Stimulated activated CD4-positive, alpha-beta T cell treated with anti-CD3 and anti-CD28 coated beads, TNF-alpha, amount 100 ng/mL, for 1 hour (primary cell): ENCODE data around the gene BICRAL.
"Not testable (repeated sequence)": the region's sequence is repeated elsewhere in the genome, so short reads cannot be mapped to it uniquely, and the experiment has no call there.

ENCODE experiments used
- DNase-seq, 3 donors: peaks; one replicate each; pipeline ENCODE4 v3.0.0-alpha.2; 2020; ENCODE audit warnings: low read depth in 3 of 3, low spot score in 1 of 3

The BICRAL gene

DNA sequence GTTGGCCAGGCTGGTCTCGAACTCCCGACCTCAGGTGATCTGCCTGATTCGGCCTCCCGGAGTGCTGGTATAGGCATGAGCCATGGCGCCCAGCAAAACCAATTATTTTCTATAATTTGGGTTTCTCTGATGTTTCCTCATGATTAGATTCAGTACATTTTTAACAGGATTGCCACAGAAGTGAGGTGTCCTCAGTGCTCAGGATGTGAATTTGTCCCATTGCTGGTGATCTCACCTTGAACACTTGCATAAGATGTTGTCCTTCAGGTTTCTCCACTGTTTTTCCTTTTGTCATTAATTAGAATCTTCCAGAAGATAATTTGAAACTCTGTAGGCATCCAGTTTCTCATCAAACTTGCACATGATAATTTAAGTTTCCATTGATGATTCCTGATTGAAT lies 52.2 kb downstream of the BICRAL start:
- DNase-seq: no peak

DNA sequence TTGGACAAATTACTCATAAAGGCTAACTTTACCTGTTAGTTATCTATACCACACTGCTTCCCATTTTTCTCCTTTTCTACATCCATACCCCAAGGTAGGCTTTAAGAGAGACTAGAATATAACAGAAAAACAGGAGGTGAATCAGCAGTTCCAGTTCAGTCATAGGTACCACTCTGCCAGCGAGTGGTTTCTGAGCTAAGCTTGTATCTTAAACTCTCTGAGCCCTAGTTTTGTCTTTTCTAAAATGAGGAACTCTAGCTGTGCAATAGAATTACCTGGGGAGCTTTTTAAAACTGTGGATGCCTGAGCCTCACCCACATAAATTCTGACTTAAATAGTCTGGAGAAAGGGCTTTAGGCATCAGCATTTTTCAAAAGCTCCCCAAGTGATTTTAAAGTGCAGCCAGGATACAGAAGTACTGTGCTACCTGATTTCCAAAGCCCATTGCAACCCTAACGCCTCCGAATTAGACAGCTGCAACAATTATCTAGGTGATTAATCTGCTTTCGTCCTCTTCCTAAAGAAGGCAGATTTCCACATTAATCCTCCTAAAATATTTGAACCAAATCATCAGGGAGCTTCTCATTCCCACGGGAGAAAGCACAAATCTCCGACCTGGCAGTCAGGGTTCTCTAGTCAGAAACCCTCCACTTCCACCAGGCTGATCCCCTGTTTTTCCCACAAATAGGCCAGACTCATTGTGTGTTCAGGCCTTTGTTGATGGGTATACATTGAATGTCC lies 60.2 kb downstream of the BICRAL start:
- no peak for DNase-seq

DNA sequence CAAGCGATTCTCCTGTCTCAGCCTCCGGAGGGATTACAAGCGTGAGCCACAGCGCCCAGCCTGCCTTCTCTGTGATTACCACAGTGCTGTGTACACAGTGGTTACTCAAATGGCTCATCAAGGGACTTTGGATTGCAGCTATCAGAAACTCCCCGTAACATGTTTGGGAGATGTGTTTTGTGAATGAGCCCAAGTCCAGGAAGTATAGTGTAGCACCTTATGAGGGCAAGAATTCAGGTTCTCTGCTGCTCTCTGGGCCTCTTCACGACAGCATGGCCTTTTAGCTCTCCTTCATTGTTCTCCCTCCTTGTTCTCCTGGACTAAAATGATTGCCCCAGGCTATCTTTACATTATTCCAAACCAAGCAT lies 63.5 kb downstream of the BICRAL start:
- no peak for DNase-seq

DNA sequence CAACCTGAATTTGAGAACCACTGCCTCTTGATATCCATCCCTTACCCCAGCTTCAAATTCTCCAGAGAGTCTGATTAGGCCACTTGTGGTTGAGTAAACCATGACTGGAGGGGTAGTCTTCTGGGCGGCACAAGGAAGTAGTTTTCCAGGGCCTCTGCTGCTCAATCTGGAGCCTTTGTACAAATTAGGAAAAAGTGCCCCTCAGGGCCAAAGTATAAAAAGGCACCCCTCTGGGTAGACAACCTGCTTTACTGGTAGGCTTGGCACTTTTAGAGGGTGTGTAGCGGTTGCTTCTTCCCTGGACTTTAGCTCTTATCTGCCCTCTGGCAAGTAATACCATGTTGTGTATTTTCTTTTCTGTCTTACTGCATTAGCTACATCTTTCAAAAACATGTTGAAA lies 64.7 kb downstream of the BICRAL start:
- DNase-seq: no peak

DNA sequence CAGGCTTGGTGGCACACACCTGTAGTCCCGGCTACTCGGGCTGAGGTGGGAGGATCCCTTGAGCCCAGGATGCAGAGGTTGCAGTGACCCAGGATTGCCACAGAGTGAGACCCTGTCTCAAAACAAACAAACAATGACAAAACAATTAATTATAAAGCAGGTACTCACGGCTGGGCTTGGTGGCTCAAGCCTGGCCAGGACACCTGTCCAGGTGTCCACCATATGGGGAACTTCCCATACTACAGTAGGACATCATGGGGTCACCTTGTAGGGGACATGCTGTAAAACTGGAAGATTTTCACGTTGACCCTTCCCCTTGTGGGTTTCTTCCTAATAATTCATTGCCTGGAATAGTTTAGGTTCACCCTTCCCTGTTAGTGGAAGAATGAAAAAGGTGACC lies 66.8 kb downstream of the BICRAL start:
- no peak for DNase-seq

DNA sequence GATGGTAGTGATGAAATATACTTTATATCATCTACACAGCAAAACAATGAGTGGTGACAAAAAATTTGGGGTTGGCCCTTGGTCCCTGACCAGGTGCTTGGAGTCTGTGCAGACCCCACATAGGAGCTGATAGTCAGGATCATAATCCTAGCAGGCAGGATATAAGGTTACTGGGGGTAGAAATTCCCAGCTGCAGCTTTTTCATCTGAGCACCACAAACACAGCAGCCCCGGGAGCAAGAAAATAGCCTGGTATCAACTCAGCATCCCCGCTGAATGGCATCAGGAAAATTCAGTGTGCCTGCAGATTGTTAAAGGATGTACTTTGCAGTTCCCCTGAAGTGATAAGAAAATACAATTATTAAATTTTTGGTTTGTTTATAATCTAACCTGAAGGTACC lies 69.7 kb downstream of the BICRAL start:
- no peak for DNase-seq

DNA sequence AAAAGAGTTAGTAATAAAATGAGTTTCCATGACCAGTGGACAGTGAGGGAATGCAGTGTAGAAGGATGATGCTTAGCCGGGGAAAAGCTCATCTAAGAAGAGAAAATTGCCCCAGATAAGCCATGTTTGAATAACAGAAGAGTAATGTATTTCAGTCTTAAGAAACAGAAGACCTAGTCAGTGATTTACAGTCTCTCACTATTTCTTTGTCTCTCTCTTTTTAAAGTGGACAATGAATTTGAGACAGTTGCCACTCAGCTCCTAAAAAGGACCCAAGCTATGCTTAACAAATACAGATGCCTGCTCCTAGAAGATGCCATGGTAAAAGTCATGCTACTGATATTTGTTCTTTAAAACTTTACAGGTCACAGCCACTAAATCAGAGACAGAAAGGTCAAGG lies 78.2 kb downstream of the BICRAL start:
- no peak for DNase-seq

DNA sequence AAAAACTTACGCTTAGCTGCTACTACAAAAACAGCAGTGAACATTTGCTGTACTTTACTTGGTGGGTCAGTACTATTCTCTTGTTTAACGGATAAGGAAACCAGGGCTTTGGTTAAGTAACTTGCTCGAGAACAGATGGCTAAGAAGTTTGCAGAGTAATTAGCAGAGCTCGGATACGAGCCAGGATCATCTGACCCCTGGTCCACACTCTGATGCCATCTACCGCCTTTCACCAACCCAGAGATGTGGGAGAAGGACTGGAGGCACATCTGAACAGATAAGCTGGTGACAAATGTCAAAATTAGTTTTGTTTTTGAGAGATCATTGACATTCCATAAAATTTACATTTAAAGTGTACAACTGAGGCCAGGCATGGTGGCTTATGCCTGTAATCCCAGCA lies 78.6 kb downstream of the BICRAL start:
- no peak for DNase-seq

DNA sequence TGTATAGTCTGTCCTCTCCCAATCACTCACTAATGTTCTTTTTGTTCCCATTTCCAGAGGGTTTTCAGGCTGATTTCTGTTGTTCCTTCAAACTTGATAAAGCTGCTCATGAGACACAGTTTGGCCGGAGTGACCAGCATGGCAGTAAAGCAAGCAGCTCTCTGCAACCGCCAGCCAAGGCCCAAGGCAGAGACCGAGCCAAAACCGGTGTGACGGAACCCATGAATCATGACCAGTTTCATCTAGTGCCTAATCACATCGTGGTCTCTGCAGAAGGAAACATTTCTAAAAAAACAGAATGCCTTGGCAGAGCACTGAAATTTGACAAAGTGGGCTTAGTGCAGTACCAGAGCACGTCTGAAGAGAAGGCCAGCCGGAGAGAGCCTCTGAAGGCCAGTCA lies 82.8 kb downstream of the BICRAL start:
- no peak for DNase-seq

DNA sequence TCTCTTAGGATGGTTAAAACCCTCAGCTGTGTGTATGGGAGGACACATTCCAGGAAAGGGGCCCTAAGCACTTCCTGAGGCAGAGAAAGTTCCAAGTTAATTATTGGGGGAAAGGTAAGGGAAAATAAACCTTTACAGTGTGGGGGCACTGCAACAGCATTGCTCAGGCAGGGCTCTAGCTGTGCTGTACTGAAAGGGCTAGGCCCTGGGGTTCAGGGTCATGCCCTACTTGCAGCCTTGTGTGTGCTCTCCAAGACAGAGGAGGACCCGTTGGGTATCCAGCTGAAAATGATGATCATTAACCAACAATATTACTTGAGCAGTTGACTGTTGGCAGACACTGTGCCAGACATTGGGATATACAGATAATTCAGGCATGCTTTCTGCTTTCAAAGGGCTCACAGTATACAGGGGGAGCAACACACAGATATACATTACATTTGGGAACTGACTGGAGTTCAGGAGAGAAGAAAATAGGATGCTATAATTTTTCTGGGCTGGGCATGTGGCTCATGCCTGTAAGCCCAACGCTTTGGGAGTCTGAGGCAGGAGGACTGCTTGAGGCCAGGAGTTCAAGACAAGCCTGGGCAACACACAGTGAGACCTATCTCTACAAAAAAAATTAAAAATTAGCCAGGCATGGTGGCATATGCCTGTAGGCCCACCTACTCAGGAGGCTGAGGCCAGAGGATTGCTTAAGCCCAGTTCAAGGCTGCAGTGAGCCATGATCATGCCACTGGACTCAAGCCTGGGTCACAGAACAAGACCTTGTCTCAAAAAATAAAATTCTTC lies 88.5 kb downstream of the BICRAL start:
- no peak for DNase-seq

DNA sequence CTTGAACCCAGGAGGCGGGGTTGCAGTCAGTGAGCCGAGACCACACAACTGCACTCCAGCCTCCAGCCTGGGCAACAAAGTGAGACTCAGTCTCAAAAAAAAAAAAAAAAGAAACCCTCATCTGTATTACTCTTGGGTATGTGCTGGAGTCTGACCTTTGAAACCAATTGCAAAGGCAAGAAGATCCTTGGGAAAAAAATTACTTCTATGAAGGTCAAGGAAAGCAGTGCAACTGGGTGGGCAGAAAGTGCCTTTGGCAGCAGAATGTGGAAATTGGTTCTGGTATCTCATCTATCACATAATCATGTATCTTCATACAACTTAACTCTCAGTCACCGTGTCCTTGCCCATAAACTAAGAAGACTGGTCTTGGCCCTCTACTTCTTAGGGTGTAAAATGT lies 89.9 kb downstream of the BICRAL start:
- DNase-seq: no peak

DNA sequence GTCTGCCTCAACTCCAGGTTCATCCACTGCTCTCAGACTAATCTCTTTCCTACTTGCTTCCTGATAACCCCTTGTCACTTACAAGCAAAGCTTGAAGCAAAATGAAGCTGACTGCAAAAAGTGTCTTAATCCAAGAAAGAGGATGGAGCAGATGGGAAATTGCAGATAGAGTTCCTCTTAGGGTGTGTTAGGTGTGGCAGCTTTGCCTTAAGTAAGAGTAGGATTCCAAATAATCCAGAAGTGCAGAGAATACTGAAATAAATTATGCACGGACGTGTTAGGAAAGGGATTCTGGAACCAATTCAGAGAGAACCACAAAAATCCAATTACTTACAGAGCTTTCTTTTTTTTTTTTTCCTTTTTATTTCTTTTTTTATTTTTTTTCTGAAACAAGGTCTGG lies 91.5 kb downstream of the BICRAL start:
- no peak for DNase-seq

DNA sequence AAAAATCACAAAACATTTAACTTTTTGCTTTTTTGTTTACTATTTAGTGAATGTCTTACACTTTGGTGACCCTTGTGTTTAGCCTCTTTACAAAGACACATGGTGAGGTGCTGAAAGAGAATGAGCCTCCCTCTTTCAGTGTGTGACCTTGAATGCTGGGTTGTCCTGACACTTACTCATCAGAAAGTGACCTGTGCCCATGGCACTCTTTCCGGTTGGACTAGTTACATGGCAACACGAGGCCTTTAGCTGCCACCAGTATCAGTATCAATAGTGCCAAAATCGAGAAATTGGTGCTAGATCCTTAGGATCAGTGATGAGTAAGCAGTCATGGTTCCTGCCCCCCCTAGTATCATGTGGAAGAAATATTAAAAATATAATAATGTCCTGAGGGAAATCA lies 95.8 kb downstream of the BICRAL start:
- DNase-seq: no peak

DNA sequence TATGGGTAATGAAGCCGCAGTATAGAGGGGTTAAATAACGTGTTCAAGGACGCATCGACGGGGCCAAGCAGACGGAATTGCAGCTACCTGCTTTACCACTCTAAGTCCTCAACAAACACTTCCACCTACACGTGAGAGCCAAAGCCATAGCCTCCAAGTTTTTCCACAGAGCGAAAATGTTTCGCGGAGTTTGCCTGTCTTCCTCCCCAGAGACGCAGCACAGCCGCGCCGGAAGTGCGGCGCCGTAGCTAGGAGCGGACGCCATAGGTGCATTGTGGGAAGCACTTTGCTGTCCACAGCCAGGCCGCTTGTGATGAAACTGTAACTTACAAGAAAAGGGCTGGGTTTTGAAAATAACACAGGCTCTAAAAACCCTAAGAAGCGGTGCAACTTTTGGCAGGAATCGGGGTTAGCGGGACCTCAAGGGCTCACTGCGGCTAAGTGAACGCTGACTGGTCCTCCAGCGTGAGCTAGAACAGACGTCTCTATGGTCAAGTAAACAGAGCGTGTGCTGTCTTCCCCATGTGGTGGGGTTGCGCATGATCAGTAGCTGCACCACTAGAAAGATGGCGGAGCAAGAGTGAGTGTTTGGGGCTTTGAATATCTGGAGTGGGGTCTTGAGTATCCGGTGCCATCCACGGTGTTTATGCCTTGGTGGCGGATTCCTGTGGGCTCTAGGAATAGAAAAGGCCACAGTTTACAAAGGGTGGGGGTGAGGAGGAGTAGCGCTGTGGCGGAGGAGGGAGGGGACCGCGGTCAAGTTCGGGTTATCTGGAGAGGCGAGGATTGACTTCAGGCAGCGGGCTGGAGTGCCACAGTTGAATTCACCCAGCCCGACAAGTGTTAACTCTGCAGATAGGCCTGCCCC lies 97.8 kb downstream of the BICRAL start, which contains the start of gene RPL7L1:
Gene RPL7L1, plus strand, starts transcription at position 245 of the 868 bp plus-strand sequence. Its CDS starts 295 bp downstream, at position 540.
- peak; percentile 60 to 63 (median 62) for DNase-seq

DNA sequence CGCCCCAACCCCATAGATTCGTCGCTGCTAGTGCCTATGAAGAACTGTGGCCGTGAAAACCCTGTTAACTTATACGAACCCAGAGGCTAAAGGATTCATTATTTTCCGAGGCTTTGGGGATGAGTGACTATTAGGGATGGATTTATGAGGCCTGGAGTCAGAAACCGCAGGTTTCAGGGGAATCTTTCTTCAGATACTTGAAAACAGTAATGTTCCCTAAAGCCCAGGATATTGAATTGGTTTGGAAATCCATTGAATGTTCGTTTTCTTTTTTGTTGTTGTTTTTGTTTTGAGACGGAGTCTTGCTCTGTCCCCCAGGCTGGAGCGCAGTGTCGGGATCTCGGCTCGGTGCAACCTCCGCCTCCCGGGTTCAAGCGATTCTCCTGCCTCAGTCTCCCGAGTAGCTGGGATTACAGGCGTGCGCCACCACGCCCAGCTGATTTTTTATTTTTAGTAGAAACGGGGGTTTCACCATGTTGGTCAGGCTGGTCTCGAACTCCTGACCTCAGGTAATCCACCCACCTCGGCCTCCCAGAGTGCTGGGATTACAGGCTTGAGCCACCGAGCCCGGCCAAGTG lies 98.5 kb downstream of the BICRAL start:
- DNase-seq: not testable (repeated sequence)

DNA sequence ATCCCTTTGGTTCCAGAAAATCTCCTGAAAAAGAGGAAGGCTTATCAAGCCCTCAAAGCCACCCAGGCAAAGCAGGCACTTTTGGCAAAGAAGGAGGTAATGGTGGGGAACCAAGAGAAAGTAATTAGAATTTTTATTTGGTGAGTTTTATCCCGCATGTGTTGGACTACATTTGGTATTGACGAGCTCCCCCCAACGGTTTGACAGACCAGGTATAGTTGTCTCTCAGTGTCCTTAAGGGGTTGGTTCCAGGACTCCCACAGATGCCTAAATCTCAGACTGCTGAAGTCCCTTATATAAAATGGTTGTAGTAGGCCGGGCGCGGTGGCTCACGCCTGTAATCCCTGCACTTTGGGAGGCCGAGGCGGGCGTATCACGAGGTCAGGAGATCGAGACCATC lies 99.0 kb downstream of the BICRAL start:
- DNase-seq: not testable (repeated sequence)

DNA sequence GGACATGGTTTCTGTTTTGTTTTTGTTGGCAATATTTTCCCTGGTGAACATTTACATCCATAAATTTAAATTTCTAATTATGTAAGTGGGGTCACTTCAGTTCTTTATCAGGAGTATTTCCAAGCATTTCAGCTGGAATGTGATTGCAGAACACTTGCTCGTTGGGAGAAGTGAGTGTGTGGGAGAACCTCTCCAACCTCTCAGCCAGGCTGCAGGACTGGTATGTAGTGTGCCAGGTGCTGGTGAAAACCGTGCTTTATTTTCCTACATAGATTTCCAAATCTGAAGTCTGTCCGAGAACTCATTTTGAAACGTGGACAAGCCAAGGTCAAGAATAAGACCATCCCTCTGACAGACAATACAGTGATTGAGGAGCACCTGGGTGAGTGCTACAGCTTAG lies 103.8 kb downstream of the BICRAL start:
- no peak for DNase-seq

DNA sequence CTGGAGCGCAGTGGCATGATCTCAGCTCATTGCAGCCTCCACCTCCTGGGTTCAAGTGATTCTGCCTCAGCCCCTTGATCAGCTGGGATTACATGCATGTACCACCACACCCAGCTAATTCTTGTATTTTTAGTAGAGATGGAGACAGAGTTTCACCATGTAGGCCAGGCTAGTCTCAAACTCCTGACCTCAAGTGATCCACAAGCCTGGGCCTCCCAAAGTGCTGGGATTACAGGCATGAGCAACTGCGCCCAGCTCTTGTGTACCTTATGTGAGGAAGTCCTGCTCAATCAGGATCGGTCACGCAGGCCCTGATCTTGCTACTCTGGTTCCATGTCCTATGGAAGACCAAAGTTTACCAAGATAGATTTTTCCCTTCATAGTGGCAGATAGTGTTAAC lies 106.3 kb downstream of the BICRAL start:
- not testable (repeated sequence) for DNase-seq

DNA sequence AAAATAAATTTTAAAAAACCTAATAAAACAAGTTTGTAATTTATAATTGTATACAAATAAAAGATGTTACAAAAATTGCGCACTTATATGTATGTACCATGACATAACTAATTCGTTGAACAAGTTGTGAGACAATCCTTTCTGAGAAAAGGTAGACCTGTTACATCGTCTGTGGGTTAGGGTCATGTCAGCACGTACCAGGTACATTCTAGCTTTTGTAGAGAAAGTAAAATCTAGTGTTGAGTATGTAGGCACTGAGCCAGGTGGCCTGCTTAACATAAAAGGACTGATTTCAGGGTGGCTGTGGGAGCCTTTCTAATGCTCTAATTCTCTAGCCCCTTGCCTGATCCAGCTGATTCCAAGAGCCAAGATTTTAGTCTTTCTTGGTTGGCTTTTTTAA lies 108.0 kb downstream of the BICRAL start:
- DNase-seq: no peak

DNA sequence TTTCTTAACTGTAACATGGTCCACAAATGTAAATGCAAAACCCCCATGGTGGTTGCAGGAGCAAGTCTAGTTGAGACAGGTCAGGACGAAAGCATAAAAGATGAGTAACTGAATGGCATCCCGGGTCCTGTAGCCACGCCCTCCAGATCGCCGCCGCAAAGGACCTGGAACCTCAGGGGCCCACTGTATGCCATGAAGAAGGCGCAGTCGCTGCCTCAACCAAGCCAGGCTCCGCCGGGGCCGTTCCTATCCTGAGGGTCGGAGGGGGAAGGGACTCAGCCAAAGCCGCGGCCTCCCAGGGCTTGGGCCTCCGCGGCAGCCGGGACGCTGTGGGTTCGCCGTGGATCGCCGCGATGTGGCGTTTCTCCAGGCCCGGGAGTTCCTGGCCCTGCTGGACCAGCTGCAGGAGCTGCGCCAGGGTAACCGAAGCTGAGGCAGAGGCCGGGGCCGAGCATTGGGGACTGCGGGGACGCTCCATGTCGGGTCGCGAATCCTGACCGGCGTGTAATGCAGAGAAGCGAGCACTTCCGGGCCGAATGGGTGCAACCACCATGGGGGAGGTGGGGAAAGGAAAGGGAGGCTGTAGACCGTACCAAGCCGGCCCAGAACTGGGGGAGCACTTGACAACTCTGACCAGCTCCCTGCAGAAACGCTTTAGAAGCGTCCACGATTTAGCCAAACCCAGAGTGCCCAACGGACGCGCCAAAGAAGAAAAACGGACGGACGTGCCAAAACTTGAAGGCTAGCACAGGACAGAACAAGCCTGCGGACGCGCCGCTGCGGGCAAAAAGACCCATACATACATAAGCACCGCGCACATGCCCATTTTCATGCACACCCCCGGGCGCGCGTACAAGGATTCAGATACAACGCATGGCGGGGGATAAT lies 108.7 kb downstream of the BICRAL start:
- DNase-seq: peak; percentile 68 to 74 (median 69)
